Fibroblast of lung (primary cell): ENCODE results near the gene GPR65.

Experiments used
- EZH2 ChIP-seq: IDR thresholded peaks from 2 replicates; pipeline ENCODE4 v1.5.1; 2012; ENCODE audit warnings: low read length, control low read depth, mild to moderate bottlenecking; ENCODE audit errors: missing control alignments
- TF ChIP-seq, protein P1 (sequence below), 2 donors: IDR thresholded peaks in 1 of 2; conservative IDR thresholded peaks in 1 of 2; 1 replicate in 1 of 2; 2 replicates in 1 of 2; pipeline ENCODE4 v1.5.1; 2011 to 2012; ENCODE audit warnings: low read length in 2 of 2, control low read depth in 1 of 2, inconsistent platforms in 1 of 2, low read depth in 1 of 2, mild to moderate bottlenecking in 1 of 2

DNA sequence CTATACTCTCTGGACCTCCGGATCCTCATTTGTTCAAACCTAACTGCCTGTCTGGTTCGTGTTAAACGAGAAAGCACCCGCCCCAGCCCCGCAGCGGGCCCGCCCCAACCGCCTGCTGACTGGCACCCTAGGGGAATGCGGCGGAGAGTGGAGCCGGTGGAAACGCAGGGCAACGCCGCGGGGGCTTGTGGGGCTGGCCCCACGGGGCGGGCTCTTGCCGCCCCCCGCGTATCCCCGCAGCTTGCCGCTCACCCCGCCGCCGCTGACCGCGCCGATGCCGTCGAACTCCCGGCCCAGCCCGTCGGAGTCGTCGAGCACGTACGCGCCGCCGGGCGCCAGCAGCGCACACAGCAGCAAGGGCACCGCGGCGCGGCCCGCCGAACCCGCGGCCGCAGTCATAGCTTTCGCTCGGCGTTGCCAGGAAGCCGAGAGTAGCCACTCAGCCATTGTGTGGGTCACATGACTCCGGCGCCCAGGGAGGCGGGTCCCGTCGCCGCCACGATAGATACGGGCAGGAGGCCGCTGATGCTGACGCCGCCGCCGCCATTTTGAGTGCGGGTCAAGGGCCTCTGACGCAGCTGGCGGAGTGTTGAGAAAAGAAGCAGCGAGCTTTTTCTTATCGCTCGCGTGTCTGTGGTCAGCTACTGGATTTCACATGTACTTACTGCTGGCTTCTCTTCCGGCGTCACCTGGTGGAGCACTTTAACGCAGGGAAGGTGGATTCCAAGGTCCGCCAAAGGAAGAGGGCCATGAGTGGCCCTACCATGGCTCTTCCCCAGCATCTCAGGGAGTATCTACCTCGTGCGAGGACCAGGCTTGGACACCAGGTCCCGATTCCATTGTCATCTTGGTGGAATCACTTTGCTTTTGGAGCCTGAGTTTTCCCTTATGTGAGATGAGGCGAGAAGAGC, 12.0 kb upstream of the GPR65 start, which contains the start of gene GALC:
- TF ChIP-seq, protein P1, sequence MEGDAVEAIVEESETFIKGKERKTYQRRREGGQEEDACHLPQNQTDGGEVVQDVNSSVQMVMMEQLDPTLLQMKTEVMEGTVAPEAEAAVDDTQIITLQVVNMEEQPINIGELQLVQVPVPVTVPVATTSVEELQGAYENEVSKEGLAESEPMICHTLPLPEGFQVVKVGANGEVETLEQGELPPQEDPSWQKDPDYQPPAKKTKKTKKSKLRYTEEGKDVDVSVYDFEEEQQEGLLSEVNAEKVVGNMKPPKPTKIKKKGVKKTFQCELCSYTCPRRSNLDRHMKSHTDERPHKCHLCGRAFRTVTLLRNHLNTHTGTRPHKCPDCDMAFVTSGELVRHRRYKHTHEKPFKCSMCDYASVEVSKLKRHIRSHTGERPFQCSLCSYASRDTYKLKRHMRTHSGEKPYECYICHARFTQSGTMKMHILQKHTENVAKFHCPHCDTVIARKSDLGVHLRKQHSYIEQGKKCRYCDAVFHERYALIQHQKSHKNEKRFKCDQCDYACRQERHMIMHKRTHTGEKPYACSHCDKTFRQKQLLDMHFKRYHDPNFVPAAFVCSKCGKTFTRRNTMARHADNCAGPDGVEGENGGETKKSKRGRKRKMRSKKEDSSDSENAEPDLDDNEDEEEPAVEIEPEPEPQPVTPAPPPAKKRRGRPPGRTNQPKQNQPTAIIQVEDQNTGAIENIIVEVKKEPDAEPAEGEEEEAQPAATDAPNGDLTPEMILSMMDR (conservative IDR thresholded peaks at IDR 0.05 in 1 of 2, IDR thresholded peaks at IDR 0.05 in 1 of 2; ENCODE audit: low read depth in 1 of 2, low read length in 2 of 2): no peak
- TF ChIP-seq EZH2: no peak
